GM12878 (cell line): Measurements from ENCODE around the gene RYR2.

Experiments
- CEBPB ChIP-seq, 2 experiments: fragments of 150-350 bp in 1 of 2; IDR thresholded peaks; 2 replicates each; pipeline ENCODE4 v1.6.1; 2012 to 2014; ENCODE audit warnings: low read depth in 2 of 2, low read length in 2 of 2, borderline replicate concordance in 1 of 2, inconsistent platforms in 1 of 2
- EZH2 ChIP-seq: IDR thresholded peaks from 2 replicates; pipeline ENCODE4 v1.6.1; 2012; ENCODE audit warnings: low read depth, mild to moderate bottlenecking, control low read depth, inconsistent platforms, low read length, borderline replicate concordance; ENCODE audit not compliant: control insufficient read depth
- HDGF ChIP-seq: fragments of 450-650 bp; IDR thresholded peaks from 2 replicates; pipeline ENCODE4 v1.6.1; 2016; ENCODE audit warnings: antibody characterized with exemption
- MYC ChIP-seq: IDR thresholded peaks from 2 replicates; pipeline ENCODE4 v1.6.1; 2011; ENCODE audit warnings: mild to moderate bottlenecking, low read length, moderate library complexity, inconsistent platforms; ENCODE audit not compliant: insufficient read depth, insufficient replicate concordance, insufficient read length, severe bottlenecking
- NBN ChIP-seq: fragments of 450-650 bp; IDR thresholded peaks from 2 replicates; pipeline ENCODE4 v1.6.1; 2016
- POLR2AphosphoS5 ChIP-seq: IDR thresholded peaks from 2 replicates; pipeline ENCODE4 v1.6.1; 2011; ENCODE audit warnings: mild to moderate bottlenecking, low read length, inconsistent platforms
- TAF1 ChIP-seq: IDR thresholded peaks from 2 replicates; pipeline ENCODE4 v1.6.1; 2011; ENCODE audit warnings: mild to moderate bottlenecking, low read depth, low read length, borderline replicate concordance
- TF ChIP-seq, protein P1 (sequence below), 3 experiments: IDR thresholded peaks in 2 of 3; conservative IDR thresholded peaks in 1 of 3; 2 replicates each; pipeline ENCODE4 v1.5.1; 2011; ENCODE audit warnings: low read depth in 3 of 3, low read length in 3 of 3, mild to moderate bottlenecking in 3 of 3, control low read depth in 2 of 3, moderate library complexity in 2 of 3, inconsistent platforms in 1 of 3, mixed read lengths in 1 of 3; ENCODE audit not compliant: control insufficient read depth in 2 of 3, insufficient read depth in 1 of 3; ENCODE audit errors: extremely low read depth in 1 of 3
- TF ChIP-seq, protein P2 (sequence below): IDR thresholded peaks from 2 replicates; pipeline ENCODE4 v1.6.1; 2011; ENCODE audit warnings: low read depth, low read length, improper control_type of control experiment, borderline replicate concordance

DNA sequence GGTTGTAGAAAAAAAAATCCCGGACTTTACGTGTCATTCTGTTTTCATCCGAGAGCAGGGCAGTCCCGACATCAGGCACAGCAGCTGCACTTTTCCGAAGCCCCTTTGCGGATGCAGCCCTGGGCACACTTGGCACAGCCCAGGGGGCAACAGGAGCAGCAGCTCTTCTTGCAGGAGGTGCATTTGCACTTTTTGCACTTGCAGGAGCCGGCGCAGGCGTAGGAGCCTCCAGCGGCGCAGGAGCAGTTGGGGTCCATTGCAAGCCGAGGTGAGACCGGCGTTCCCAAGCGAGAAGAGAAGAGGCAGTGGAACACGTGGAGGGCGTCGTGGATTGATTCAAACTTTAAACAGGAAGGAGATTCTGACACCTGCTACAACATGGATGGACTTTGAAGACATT is 37.9 kb upstream of the RYR2 start, which contains the start of gene MT1HL1:
- TF ChIP-seq, protein P1, sequence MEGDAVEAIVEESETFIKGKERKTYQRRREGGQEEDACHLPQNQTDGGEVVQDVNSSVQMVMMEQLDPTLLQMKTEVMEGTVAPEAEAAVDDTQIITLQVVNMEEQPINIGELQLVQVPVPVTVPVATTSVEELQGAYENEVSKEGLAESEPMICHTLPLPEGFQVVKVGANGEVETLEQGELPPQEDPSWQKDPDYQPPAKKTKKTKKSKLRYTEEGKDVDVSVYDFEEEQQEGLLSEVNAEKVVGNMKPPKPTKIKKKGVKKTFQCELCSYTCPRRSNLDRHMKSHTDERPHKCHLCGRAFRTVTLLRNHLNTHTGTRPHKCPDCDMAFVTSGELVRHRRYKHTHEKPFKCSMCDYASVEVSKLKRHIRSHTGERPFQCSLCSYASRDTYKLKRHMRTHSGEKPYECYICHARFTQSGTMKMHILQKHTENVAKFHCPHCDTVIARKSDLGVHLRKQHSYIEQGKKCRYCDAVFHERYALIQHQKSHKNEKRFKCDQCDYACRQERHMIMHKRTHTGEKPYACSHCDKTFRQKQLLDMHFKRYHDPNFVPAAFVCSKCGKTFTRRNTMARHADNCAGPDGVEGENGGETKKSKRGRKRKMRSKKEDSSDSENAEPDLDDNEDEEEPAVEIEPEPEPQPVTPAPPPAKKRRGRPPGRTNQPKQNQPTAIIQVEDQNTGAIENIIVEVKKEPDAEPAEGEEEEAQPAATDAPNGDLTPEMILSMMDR (IDR thresholded peaks at IDR 0.05 in 2 of 3, conservative IDR thresholded peaks at IDR 0.05 in 1 of 3; ENCODE audit: control insufficient read depth in 2 of 3, extremely low read depth in 1 of 3, insufficient read depth in 1 of 3, low read depth in 3 of 3, low read length in 3 of 3) = no peak
- TF ChIP-seq, protein P2, sequence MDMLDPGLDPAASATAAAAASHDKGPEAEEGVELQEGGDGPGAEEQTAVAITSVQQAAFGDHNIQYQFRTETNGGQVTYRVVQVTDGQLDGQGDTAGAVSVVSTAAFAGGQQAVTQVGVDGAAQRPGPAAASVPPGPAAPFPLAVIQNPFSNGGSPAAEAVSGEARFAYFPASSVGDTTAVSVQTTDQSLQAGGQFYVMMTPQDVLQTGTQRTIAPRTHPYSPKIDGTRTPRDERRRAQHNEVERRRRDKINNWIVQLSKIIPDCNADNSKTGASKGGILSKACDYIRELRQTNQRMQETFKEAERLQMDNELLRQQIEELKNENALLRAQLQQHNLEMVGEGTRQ = no peak
- TF ChIP-seq EZH2 = no peak
- TF ChIP-seq HDGF = no peak
- no peak for TF ChIP-seq NBN
- TF ChIP-seq CEBPB (IDR thresholded peaks at IDR 0.05; ENCODE audit: borderline replicate concordance in 1 of 2, low read depth in 2 of 2, low read length in 2 of 2) = no peak
- TF ChIP-seq POLR2AphosphoS5 = no peak
- TF ChIP-seq MYC = no peak
- no peak for TF ChIP-seq TAF1
